NCI-H774 (cell line): ENCODE data around the gene SHLD1.
"Not testable (repeated sequence)": the region's sequence is repeated elsewhere in the genome, so short reads cannot be mapped to it uniquely, and the experiment has no call there.

Source experiments
- DNase-seq: peaks from one replicate; lab custom pipeline; 2025; lab: John Stamatoyannopoulos, UW

Gene SHLD1

DNA sequence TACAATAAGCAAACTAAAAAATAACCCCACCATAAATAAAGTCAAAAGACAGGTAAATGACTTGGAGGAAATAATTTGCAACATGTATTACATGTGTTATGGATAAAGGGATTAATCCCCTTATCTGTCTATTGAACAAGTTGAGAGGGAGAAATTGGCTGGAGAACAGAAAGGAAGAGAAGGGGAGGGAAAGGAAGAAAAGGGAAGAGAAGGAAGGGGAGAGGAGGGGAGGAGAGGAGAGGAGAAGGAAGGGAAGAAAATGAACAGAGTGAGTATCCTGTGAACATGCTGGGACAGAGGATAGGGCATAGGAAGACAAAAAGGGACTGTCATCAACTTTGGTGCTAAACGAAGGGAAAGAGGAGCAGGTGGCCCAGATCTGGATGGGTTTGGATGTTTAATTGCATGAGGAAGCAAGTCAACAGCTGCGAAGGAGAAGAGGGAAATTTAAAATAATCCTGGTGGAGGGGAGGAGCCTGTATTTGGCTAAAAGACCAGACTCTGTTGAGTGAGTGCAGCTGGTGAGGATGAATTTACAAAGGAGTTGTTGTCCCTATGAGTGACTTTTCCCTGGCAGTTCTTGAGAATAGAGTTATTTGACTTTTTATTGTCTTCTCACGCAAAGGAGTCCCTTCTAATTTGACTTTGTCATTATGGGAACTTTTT is 14.2 kb upstream of the SHLD1 start:
- no peak for DNase-seq

DNA sequence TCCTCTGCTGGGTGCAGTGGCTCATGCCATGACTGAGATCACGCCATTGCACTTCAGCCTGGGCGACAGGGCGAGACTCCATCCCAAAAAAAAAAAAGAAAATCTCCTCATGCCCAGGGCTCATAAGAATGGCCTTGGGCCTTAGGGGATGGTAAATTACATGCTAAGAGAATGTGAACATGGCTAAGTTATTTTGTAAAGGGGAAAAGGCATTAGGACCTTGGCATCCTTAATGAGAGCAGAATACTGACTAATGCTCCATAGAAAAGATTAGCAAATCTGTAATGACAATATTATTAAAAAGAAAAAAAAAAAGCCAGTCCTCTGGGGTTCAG is 12.6 kb upstream of the SHLD1 start:
- no peak for DNase-seq

DNA sequence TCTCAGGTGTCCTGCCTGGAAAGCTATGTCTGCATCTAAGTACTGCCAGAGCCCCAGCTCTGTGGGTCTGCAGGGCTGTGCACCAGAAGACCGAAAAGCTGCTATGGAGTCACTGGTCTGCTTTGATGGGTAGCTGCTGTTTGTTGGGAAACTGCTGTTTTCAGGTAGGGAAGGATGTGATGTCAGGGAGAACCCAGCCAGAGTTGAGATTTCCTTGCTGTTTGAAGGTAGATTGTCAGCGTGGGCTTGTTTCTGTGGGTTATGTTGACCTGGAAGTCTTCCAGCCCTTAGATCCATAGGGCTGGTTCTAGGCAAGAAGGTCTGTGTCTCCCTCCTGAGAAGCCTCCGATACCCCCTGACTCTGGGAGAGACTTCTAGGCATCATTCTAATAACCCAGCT is 12.2 kb upstream of the SHLD1 start:
- DNase-seq, result no peak

DNA sequence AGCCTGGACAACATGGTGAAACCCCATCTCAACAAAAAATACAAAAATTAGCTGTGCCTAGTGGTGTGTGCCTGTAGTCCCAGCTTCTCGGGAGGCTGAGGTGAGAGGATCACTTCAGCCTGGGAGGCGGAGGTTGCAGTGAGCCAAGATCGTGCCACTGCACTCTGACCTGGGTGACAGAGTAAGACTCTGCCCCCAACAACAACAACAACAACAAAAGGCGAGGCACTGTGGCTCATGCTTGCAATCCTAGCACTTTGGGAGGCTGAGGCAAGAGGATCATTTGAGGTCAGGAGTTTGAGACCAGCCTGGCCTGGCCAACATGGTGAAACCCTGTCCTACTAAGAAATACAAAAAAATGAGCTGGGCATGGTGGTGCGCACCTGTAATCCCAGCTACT is 9.6 kb upstream of the SHLD1 start:
- DNase-seq, result not testable (repeated sequence)

DNA sequence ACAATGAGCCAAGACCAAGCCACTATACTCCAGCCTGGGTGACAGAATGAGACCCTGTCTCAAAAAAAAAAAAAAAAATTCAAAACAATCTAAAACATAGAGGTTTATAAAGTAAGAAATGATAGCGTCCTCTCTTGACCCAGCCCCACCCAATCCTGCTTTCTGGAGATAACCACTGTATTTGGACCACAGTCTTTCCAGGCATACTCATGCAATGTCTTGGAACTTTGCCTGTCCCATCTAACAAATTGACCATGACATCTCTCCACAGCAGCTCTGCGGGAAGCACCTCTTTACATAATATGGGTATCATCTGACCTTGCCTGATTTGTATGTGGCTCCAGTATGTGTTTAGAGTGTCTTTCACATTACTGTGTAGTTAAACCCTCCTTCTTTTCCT is 9.1 kb upstream of the SHLD1 start:
- DNase-seq, result no peak

DNA sequence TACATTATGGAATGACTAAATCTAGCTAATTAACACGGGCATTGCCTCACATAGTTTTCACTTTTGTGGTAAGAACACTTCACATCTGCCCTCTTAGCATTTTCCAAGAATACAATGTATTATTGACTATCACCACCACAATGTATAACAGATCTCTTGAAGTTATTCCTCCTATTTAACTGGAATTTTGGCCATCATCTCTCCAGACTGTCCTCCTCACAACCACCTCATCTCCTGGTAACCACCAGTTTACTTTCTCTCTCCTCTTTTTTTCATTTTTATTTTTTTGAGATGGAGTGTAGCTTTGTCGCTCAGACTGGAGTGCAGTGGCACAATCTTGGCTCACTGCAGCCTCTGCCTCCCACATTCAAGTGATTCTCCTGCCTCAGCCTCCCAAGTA is 8.2 kb upstream of the SHLD1 start:
- no peak for DNase-seq

DNA sequence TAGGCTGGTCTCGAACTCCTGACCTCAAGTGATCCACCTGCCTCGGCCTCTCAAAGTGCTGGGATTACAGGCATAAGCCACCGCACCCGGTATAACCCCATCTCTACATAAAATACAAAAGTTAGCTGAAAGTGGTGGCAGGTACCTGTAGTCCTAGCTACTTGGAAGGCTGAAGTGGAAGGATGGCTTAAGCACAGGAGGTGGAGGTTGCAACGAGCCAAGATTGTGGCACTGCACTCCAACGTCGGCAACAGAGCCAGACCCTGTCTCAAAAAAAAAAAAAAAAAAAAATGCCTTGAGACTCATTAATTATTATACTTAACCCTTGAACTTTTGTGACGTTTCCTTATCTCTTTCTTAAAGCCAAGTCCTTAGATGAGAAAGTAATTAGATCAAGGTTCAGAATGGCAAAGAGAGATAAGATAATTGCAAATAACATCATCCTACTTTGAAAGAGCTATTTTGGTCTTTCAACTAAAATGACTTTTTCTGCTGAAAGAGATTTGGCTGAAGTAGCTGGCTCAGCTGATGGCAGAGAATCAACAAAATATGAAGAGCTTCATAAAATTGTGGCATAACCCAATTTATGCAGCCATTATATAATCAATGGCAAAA is 4.7 kb upstream of the SHLD1 start:
- no peak for DNase-seq

DNA sequence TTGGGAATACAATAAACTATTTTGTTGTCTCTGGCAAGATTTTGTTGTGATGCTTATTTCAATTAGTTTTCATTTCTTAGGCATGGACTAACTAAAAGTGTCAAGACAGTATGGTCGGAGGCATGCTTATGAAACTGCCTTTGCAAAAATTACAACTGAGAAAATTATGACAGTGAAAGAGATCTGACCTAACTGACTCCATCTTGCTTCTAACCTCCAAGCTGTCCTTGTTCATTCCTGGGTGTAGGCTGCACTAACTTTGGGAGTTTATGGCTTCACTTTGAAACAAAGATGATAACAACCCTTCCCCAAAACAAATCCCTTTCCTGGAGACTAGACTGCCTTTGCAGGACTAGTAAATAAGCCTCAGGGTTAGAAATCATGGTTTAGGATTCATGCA is 4.1 kb upstream of the SHLD1 start:
- DNase-seq, result no peak

DNA sequence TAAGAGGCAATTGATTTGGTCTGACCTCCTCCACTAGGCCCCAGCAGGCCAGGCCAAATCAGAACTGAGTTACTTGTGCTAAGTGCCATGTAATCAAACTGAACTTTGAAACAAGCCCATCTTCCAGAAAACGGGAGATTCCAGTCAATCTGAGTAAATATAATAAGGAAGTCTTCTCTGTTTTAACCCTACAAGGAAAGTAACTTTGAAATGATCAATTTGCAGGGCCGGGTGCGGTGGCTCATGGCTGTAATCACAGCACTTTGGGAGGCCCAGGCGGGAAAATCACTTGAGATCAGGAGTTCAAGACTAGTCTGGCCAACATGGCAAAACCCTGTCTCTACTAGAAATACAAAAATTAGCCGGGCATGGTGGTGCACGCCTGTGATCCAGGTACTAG is 2.0 kb upstream of the SHLD1 start:
- DNase-seq, result no peak

DNA sequence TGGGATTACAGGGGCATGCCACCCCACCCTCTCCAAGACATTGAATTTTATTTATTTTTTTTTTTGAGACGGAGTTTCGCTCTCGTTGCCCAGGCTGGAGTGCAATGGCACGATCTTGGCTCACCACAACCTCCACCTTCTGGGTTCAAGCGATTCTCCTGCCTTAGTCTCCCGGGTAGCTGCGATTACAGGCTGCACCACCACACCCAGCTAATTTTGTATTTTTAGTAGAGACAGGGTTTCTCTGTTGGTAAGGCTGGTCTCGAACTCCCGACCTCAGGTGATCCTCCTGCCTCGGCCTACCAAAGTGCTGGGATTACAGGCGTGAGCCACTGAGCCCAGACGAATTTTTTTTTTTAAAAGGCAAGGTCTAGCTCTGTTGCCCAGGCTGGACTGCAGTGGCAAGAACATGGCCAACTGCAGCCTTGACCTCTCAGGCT is 669 bp upstream of the SHLD1 start:
- DNase-seq, result not testable (repeated sequence)

DNA sequence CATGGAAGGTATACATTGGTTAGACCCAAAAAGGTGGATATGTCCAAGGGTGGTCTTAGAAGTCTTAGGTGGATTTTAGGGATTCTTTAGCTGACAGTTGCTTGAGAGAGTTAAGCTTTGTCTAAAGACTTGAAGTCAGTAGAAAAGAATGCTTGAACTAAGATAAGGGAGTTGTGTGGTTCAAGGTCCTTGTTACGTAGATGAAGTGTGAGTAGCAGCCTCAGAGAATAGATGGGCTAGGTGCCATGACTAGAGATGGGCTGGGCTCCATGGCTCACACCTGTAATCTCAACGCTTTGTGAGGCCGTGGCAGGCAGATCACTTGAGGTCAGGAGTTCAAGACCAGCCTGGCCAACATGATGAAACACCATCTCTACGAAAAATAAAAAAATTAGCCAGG is 1.7 kb downstream of the SHLD1 start:
- no peak for DNase-seq

DNA sequence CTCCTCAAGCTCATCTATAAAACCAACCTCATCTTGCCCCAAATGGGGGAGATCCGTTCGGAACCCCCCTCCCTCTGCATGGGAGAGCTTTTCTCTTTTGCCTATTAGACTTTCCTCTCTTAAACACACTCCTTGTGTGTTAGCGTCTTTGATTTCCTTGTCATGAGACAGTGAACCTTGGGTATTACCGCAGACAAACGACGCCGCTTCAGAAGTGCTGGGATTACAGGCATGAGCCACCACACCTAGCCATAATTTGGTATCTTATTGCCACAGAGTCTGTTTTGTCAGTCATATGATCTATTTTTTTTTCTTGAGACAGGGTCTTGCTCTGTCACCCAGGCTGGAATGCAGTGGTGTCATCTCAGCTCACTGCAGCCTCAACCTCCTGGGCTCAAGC is 3.6 kb downstream of the SHLD1 start:
- no peak for DNase-seq

DNA sequence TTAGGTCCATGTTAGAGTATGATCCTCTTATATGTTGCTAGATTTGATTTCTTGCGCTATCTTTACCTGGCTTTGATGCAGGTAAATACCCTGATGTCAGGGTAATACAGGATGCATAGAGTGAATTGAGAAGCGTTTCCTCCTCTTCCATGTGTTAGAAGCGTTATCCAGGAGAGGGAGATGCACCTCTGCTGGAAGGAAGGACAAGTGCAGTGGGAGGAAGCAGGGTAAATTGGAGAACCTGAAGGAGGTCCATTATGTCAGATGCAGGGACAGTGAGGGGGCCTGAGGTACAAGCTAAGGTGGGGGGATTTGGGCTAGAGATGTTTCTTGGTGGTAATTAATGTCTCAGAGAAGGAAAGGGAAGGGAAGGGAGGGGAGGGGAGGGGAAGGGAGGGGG is 7.7 kb downstream of the SHLD1 start:
- no peak for DNase-seq

DNA sequence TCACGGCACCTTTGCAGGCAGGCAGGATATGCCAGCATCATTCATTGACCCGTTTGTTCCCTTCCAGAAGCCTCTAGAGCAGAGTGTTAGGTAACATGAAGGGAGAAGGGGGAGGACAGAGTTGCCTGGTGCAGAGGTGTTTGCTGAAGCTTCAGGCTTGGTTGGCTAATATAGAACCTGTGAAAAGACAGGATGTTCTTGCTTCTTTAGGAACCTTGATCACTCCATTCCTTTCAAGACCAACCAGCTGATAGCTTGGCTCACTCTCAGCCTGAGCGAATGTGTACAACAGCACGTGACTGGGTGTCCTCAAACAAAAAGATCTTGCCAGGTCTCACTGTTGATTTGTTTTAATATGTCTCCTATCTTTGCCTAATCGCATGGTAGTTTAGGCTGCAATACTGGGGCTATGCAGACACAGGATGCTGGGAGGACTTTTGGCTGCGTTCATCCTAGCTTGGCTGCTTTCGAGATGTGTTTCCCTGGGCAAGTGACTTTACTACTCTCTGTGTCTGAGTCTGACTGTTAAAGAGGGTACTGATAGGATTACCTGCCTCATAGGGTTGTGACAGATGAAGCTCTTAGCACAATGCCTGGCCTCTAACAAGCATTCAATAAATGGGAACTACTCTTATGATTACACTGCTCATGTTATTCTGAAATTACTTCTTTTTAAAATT is 16.0 kb downstream of the SHLD1 start:
- no peak for DNase-seq

DNA sequence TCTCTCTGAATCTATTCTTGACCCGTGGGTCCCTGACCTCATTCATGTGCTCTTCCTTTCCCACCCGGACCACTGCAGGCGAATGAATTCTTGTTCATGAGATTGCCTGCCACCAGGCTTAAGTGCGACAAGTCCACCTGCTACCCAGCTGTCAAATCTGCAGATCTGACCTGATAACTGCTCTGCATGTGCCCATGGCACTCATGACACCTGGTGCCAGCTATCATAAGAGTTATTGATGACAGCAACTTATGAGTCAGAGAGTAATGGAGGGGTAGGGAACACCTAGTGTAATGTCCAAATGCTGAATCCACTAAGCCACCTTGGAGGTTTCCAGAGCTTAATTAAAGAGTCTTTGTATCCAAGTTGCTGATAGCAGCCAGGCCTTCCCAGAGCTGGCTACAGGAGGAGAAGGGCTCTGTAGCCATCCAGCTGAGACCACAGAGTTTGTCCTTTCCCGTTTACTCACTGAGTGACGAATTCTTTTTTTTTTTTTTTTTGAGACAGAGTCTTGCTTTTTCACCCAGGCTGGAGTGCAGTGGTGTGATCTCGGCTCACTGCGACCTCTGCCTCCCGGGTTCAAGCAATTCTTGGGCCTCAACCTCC is 17.4 kb downstream of the SHLD1 start:
- no peak for DNase-seq

DNA sequence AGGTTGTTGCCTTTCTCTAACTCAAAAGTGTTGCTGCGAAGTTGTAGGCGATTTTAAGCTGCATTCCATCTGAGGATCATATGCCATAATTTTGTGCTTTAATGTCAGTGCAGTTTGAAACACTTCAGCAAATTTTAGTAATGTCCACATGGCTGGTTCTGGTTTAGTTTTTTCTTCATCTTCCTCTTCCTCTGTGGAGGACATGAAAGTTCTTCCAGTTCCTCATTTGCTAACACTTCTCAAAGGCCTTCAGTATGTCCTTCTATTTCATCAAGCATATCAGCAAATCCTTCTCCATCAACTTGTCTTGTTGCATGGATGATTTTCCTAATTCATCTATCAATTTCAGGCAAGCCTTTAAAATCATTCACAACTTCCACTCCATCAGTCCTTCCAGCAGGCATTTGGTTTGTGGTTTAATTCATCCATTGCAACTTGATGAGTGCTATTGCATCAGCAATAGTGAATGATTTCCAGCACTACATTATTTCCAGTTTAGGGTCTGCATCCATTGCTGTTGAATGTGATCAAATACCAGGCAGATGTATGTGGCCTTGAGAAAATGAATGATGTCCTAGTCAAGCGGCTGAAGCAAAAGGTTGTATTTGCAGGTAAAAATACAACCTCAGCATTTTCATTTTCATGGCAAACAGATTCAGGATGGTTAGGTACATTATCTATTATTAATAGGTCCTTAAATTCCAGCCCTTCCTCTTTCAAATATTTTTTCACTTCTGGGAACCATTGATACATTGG is 20.2 kb downstream of the SHLD1 start:
- no peak for DNase-seq

DNA sequence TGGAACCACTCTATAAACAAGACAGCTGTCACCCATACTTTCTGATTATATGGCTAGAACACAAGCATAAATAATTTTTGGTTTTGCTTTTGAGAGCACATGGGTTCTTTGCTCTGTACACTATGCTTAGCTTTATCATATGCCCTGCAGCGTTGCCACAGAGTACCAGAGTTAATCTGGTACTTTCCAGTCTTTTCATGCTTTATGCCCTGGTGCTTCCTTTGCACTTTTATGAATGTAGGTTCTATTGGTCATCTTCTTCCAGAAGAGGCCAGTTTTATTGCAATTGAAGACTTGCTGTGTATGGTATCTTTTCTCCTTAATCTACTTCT is 20.8 kb downstream of the SHLD1 start:
- DNase-seq, result no peak

DNA sequence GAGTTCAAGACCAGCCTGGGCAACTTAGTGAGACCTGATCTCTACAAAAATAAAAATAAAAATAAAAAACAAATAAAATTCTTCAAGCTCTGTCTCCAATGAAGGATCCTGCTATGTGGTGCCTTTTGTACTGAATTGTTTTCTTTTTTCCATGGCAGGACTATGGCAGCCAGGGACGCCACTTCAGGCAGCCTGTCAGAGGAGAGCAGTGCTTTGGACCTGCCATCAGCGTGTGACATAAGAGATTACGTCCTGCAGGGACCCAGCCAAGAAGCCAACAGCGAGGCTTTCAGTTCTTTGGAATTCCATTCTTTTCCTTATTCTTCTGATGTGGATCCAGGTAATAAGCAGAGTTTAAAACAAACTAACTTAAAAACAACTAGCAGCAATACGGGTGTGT is 22.5 kb downstream of the SHLD1 start:
- DNase-seq, result no peak

DNA sequence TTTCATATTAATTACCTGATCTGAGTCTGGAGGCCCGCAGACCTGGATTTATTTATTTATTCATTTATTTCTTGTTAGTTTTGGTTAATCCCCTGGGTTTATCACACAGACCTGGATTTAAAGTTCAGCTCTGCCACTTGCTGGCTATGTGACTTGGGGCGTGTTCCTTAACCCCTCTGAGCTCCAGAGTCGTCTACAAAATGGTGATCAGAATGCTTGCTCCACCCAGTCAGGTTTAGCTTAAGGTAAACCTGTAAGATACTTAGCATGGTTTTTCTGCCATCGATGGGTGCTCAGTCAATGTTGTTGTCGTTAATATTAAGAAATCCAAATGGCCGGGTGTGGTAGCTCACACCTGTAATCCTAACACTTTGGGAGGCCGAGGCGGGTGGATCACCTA is 23.4 kb downstream of the SHLD1 start:
- no peak for DNase-seq

DNA sequence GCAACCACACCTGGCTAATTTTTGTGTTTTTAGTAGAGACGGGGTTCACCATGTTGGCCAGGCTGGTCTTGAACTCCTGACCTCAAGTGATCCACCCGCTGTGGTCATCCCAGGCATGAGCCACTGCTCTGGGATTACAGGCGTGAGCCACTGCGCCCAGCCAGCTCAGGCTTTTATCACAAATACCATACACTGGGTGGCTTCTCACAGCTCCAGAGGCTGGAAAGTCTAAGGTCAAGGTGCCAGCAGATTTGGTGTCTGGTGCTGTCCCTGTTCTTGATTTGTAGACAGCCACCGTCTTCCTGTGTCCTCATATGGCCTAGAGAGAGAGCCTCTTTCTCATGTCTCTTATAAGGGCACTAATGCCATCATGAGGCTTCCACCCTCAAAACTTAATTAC is 25.9 kb downstream of the SHLD1 start:
- no peak for DNase-seq

DNA sequence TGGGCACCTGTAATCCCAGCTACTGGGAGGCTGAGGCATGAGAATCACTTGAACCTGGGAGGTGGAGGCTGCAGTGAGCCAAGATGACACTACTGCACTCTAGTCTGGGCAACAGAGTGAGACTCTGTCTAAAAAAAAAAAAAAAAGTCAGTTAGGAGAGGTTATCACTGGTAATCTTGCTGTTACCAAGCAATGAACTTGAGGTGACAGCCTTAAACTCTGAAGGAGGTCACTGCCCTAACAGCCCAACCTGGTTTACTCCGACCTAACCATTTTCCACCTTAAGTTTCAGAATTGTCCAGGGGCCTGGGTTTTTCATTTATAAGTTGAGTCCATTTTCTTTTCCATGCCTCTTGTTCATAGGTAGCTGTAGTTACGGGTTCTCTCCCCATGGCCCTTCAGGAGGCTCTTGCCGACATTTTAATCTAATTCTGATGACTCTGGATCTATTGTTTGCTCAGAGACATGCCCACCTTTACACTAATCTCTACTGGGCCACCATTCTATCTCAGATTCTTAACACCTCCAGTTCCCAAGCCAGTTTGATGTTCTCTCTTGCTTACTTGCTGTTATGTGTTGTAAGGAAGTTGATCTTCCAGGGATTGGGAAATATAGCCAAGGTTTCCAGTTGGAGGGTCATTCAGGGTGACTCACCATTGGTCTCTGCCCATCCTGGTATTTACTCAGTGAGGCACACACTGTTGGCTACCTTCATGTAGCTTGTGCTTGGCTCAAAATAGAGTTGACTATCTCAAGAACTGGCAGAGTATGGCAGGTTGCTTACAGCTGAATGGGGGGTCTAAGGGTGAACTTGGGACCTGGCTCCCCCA is 29.1 kb downstream of the SHLD1 start:
- DNase-seq, result no peak

DNA sequence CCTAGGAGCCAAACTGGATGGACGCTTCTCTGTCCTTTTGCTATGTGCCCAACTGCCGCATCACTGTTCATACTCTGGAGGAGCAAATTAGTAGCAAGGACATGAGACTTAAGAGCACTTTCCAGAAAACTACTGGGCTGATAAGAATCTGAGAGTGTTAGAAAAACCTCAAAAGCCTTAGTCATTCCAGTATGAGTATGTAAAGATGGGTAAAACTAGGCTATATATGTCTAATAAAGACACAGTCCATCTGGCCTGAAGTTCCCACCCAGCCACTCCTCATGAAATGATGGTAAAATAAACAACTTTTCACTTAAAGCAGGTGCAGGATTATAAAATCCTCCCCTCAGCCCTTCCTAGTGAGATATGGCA is 30.6 kb downstream of the SHLD1 start:
- DNase-seq, result no peak
